Loucy (cell line): ENCODE measurements around the gene TMEM201.

ENCODE experiments used
- EZH2phosphoT487 ChIP-seq: fragments of 200-600 bp; IDR thresholded peaks from 2 replicates; pipeline ENCODE4 v1.6.1; 2018; ENCODE audit warnings: antibody characterized with exemption, mild to moderate bottlenecking, moderate library complexity, borderline replicate concordance
- TF ChIP-seq, protein P1 (sequence below): fragments of 200-600 bp; sonication (generic); conservative IDR thresholded peaks from 2 replicates; pipeline ENCODE4 v1.5.1; 2014; ENCODE audit warnings: mild to moderate bottlenecking, antibody characterized with exemption, low read length

DNA sequence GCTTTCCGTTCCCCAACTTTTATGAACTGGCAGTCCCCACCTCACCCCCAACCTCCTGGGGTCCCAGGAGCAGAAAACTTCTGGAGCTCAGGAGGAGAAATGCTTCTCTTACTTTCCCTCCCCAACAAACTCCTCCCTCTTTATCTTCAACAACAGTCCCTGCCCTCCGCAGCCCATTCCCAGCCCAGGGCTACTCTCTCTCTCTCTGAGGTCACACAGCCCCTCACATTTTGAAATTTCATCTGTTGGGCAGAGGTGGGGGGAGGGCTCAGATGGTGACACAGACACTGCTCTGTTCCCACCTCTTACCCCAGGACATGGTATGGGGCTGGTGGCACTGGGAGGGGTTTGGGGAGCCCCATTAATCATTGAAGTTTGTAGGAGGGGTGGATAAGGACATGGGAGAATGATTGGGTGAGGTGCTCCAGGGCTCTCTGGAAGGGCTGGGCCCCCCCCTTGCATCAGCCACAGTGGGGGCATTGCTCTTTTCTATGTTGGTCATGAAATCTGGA is 68.9 kb downstream of the TMEM201 start:
- TF ChIP-seq, protein P1, sequence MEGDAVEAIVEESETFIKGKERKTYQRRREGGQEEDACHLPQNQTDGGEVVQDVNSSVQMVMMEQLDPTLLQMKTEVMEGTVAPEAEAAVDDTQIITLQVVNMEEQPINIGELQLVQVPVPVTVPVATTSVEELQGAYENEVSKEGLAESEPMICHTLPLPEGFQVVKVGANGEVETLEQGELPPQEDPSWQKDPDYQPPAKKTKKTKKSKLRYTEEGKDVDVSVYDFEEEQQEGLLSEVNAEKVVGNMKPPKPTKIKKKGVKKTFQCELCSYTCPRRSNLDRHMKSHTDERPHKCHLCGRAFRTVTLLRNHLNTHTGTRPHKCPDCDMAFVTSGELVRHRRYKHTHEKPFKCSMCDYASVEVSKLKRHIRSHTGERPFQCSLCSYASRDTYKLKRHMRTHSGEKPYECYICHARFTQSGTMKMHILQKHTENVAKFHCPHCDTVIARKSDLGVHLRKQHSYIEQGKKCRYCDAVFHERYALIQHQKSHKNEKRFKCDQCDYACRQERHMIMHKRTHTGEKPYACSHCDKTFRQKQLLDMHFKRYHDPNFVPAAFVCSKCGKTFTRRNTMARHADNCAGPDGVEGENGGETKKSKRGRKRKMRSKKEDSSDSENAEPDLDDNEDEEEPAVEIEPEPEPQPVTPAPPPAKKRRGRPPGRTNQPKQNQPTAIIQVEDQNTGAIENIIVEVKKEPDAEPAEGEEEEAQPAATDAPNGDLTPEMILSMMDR, result no peak
- TF ChIP-seq EZH2phosphoT487, result no peak
